Measurements from ENCODE around the gene TNFRSF13B.

- TF ChIP-seq CTCF (IDR thresholded peaks at IDR 0.05) (no peak), ZFX (IDR thresholded peaks at IDR 0.05; ENCODE audit: borderline replicate concordance) (no peak)
Observed at GRCh38 chr17:16987830-16988601, 16.1 kb upstream of the TNFRSF13B start.

Data from 22Rv1 (cell line).